GM18498 (cell line): ENCODE data around the gene PRICKLE2.

ENCODE experiments used
- ATAC-seq: cut with Tn5 transposase; IDR thresholded peaks from one replicate; pipeline ENCODE4 v1.9.1; 2021; ENCODE audit warnings: mild to moderate bottlenecking, moderate library complexity; ENCODE audit not compliant: unreplicated experiment

PRICKLE2 gene

GRCh38 chr3:64224826-64225610 is at the start of gene PRICKLE2:
Gene PRICKLE2 (minus strand): TSS chr3:64225466. CDS start chr3:64198927, 26,539 bp downstream.
- peak; percentile 93 for ATAC-seq

GRCh38 chr3:64272842-64273241 is 47.6 kb upstream of the PRICKLE2 start:
- no peak for ATAC-seq

GRCh38 chr3:64272271-64272670 is 47.0 kb upstream of the PRICKLE2 start:
- no peak for ATAC-seq

- ATAC-seq: no peak
Measured at GRCh38 chr3:64271631-64272030, 46.4 kb upstream of the PRICKLE2 start.

GRCh38 chr3:64270866-64271260 is 45.6 kb upstream of the PRICKLE2 start:
- no peak for ATAC-seq

- no peak for ATAC-seq
Measured at GRCh38 chr3:64270142-64270865, 45.0 kb upstream of the PRICKLE2 start.

GRCh38 chr3:64268926-64269325 is 43.7 kb upstream of the PRICKLE2 start:
- ATAC-seq: no peak

- ATAC-seq: no peak
Measured at GRCh38 chr3:64267721-64268604, 42.7 kb upstream of the PRICKLE2 start.

- no peak for ATAC-seq
Measured at GRCh38 chr3:64266983-64267382, 41.7 kb upstream of the PRICKLE2 start.

- no peak for ATAC-seq
Measured at GRCh38 chr3:64266065-64266931, 41.0 kb upstream of the PRICKLE2 start.

GRCh38 chr3:64265646-64266045 is 40.4 kb upstream of the PRICKLE2 start:
- no peak for ATAC-seq

- ATAC-seq: no peak
Measured at GRCh38 chr3:64264501-64265109, 39.3 kb upstream of the PRICKLE2 start.

GRCh38 chr3:64262574-64263114 is 37.4 kb upstream of the PRICKLE2 start:
- no peak for ATAC-seq

GRCh38 chr3:64260431-64260830 is 35.2 kb upstream of the PRICKLE2 start:
- no peak for ATAC-seq

GRCh38 chr3:64259636-64260035 is 34.4 kb upstream of the PRICKLE2 start:
- ATAC-seq: no peak

GRCh38 chr3:64257100-64257755 is 32.0 kb upstream of the PRICKLE2 start:
- no peak for ATAC-seq

- no peak for ATAC-seq
Measured at GRCh38 chr3:64255741-64256340, 30.6 kb upstream of the PRICKLE2 start.

- no peak for ATAC-seq
Measured at GRCh38 chr3:64254443-64254842, 29.2 kb upstream of the PRICKLE2 start.

- ATAC-seq: no peak
Measured at GRCh38 chr3:64253689-64254088, 28.4 kb upstream of the PRICKLE2 start.
